ENCODE measurements around the gene FIGNL2. TPM values are rescaled to one million over a fixed set of nuclear protein-coding genes. Genes with fewer than 3 reads are reported as not detected.

FIGNL2 gene
- total RNA-seq, 1 donor from 2014 or later = 0.69 TPM

- no peaks in the 10 kb centered on the region for H3K36me3 Mint-ChIP-seq (ENCODE audit: low read depth)
- intact Hi-C loops (cut with micrococcal nuclease) = loop anchor here (2.0 to 10.0 kb wide), 3 partner anchors 160 to 297 kb away; partner anchors contain the start of gene SCN8A
- H3K4me3 Mint-ChIP-seq = peak overlapping the region; percentile 28
- no peak for TF ChIP-seq CTCF (IDR thresholded peaks at IDR 0.05)
- ChIA-PET CTCF (interaction anchor here (1.0 to 1.3 kb wide), 2 partner anchors 12 to 154 kb away, joined by 3 to 5 read pairs; no protein-coding TSS in a partner anchor), POLR2A (interaction anchor here (0.5 to 1.3 kb wide), 5 partner anchors 10 to 738 kb away, joined by 3 to 4 read pairs (median 4); partner anchors contain the start of genes POU6F1 and TAMALIN)
- no peak overlapping the region for H3K27ac Mint-ChIP-seq
- H3K27me3 Mint-ChIP-seq = peaks cover 28% of the 10 kb centered on the region
- H3K4me1 Mint-ChIP-seq = peaks cover 6% of the 10 kb centered on the region
- H3K9me3 Mint-ChIP-seq = no peaks in the 10 kb centered on the region
- peak; percentile 74 for DNase-seq
- ATAC-seq (ENCODE audit: low read depth) = peak; percentile 88
These were observed 27.7 kb downstream of the FIGNL2 start for GRCh38 chr12:51820526-51821439.

GRCh38 chr12:51819736-51820525, 28.6 kb downstream of the FIGNL2 start:
- H3K27ac Mint-ChIP-seq = no peak overlapping the region
- no peak for ATAC-seq (ENCODE audit: low read depth)
- no peak for TF ChIP-seq CTCF (IDR thresholded peaks at IDR 0.05)
- peaks cover 10% of the 10 kb centered on the region for H3K4me1 Mint-ChIP-seq
- H3K9me3 Mint-ChIP-seq = no peaks in the 10 kb centered on the region
- no peak for DNase-seq
- ChIA-PET CTCF (interaction anchor here (1.0 to 1.3 kb wide), 2 partner anchors 13 to 155 kb away, joined by 3 to 5 read pairs; no protein-coding TSS in a partner anchor), POLR2A (interaction anchor here (1.3 kb wide), 2 partner anchors 12 to 186 kb away, joined by 3 to 4 read pairs; partner anchors contain the start of gene TAMALIN)
- H3K36me3 Mint-ChIP-seq (ENCODE audit: low read depth) = no peaks in the 10 kb centered on the region
- H3K27me3 Mint-ChIP-seq = peaks cover 36% of the 10 kb centered on the region
- peak overlapping the region; percentile 28 for H3K4me3 Mint-ChIP-seq
- intact Hi-C loops (cut with micrococcal nuclease) = loop anchor here (2.0 to 10.0 kb wide), 3 partner anchors 161 to 297 kb away; partner anchors contain the start of gene SCN8A

- intact Hi-C loops (cut with micrococcal nuclease) = no loop called here
- peaks cover 38% of the 10 kb centered on the region for H3K27me3 Mint-ChIP-seq
- TF ChIP-seq CTCF (IDR thresholded peaks at IDR 0.05) = no peak
- no peak overlapping the region for H3K27ac Mint-ChIP-seq
- no peaks in the 10 kb centered on the region for H3K9me3 Mint-ChIP-seq
- ChIA-PET CTCF (interaction anchor here (1.2 kb wide), 1 partner anchor 14 kb away, joined by 3 read pairs; no protein-coding TSS in a partner anchor), POLR2A (interaction anchor here (0.5 kb wide), 1 partner anchor 266 kb away, joined by 3 read pairs; no protein-coding TSS in a partner anchor)
- ATAC-seq (ENCODE audit: low read depth) = no peak
- H3K36me3 Mint-ChIP-seq (ENCODE audit: low read depth) = no peaks in the 10 kb centered on the region
- DNase-seq = no peak
- H3K4me1 Mint-ChIP-seq = peaks cover 11% of the 10 kb centered on the region
- no peak overlapping the region for H3K4me3 Mint-ChIP-seq
These were observed 29.8 kb downstream of the FIGNL2 start for GRCh38 chr12:51818566-51819300.

GRCh38 chr12:51818086-51818485, 30.4 kb downstream of the FIGNL2 start:
- intact Hi-C loops (cut with micrococcal nuclease) = no loop called here
- H3K9me3 Mint-ChIP-seq = no peaks in the 10 kb centered on the region
- CTCF ChIA-PET = no interaction called here
- H3K4me3 Mint-ChIP-seq = no peak overlapping the region
- H3K36me3 Mint-ChIP-seq (ENCODE audit: low read depth) = no peaks in the 10 kb centered on the region
- no peak for DNase-seq
- H3K27ac Mint-ChIP-seq = no peak overlapping the region
- peaks cover 45% of the 10 kb centered on the region for H3K27me3 Mint-ChIP-seq
- no peak for TF ChIP-seq CTCF (IDR thresholded peaks at IDR 0.05)
- POLR2A ChIA-PET = no interaction called here
- no peak for ATAC-seq (ENCODE audit: low read depth)
- H3K4me1 Mint-ChIP-seq = peaks cover 11% of the 10 kb centered on the region
